Lower leg skin (tissue), 3 donors: ENCODE results near the gene PDSS2.

Source experiments
- POLR2A ChIP-seq, 2 donors: fragments of 450-650 bp; IDR thresholded peaks; one replicate each; pipeline ENCODE4 v1.6.1; 2016 to 2017; ENCODE audit warnings: antibody characterized with exemption in 2 of 2, mild to moderate bottlenecking in 1 of 2, moderate library complexity in 1 of 2
- TF ChIP-seq, protein P1 (sequence below), 3 donors: fragments of 450-650 bp; IDR thresholded peaks; one replicate each; pipeline ENCODE4 v1.5.1; 2016; ENCODE audit warnings: antibody characterized with exemption in 3 of 3, mild to moderate bottlenecking in 3 of 3, moderate library complexity in 2 of 3

- TF ChIP-seq, protein P1, sequence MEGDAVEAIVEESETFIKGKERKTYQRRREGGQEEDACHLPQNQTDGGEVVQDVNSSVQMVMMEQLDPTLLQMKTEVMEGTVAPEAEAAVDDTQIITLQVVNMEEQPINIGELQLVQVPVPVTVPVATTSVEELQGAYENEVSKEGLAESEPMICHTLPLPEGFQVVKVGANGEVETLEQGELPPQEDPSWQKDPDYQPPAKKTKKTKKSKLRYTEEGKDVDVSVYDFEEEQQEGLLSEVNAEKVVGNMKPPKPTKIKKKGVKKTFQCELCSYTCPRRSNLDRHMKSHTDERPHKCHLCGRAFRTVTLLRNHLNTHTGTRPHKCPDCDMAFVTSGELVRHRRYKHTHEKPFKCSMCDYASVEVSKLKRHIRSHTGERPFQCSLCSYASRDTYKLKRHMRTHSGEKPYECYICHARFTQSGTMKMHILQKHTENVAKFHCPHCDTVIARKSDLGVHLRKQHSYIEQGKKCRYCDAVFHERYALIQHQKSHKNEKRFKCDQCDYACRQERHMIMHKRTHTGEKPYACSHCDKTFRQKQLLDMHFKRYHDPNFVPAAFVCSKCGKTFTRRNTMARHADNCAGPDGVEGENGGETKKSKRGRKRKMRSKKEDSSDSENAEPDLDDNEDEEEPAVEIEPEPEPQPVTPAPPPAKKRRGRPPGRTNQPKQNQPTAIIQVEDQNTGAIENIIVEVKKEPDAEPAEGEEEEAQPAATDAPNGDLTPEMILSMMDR (IDR thresholded peaks at IDR 0.05), result no peak
- TF ChIP-seq POLR2A (IDR thresholded peaks at IDR 0.05), result no peak
Observed at GRCh38 chr6:107491138-107491609, 31.8 kb upstream of the PDSS2 start.
